Calu3 (cell line): ENCODE data around the gene CYP3A4. TPM values are rescaled to one million over a fixed set of nuclear protein-coding genes. Genes with fewer than 3 reads are reported as not detected.
"Not testable (repeated sequence)": the region's sequence is repeated elsewhere in the genome, so short reads cannot be mapped to it uniquely, and the experiment has no call there.

Experiments
- BruUV-seq: library from RNA; stranded (reverse); fragments of 400-500 nt; replicated peaks from 2 replicates; lab custom pipeline; 2021; lab: Mats Ljungman, UMichigan
- CTCF ChIA-PET: fragments of 300-600 bp; sonication (Branson Sonifier 250); formaldehyde crosslinking; loops from one replicate; lab custom pipeline; 2022; ENCODE audit warnings: antibody characterized with exemption; lab: Charles Lee
- DNase-seq: peaks from one replicate; pipeline ENCODE4 v3.0.0; 2022
- H3K27ac Mint-ChIP-seq: one replicate; pipeline ENCODE4 v1.8.0; 2022; ENCODE audit warnings: mixed read lengths; ENCODE audit not compliant: unreplicated experiment
- H3K27me3 Mint-ChIP-seq: one replicate; pipeline ENCODE4 v1.8.0; 2022; ENCODE audit warnings: mixed read lengths; ENCODE audit not compliant: unreplicated experiment
- H3K36me3 Mint-ChIP-seq: one replicate; pipeline ENCODE4 v1.8.0; 2022; ENCODE audit warnings: mild to moderate bottlenecking, moderate library complexity, mixed read lengths; ENCODE audit not compliant: insufficient read depth, unreplicated experiment
- H3K4me1 Mint-ChIP-seq: one replicate; pipeline ENCODE4 v1.8.0; 2022; ENCODE audit warnings: mild to moderate bottlenecking, low read depth, mixed read lengths; ENCODE audit not compliant: unreplicated experiment
- H3K4me3 Mint-ChIP-seq: one replicate; pipeline ENCODE4 v1.8.0; 2022; ENCODE audit warnings: mild to moderate bottlenecking, low read depth, moderate library complexity, mixed read lengths; ENCODE audit not compliant: unreplicated experiment
- H3K9me3 Mint-ChIP-seq: one replicate; pipeline ENCODE4 v1.8.0; 2022; ENCODE audit warnings: low read depth, mixed read lengths; ENCODE audit not compliant: unreplicated experiment
- intact Hi-C: fragments of 100-400 bp; cut with micrococcal nuclease; formaldehyde crosslinking; loops from one replicate; pipeline ENCODE4 v1.10.0; 2022; ENCODE audit not compliant: unreplicated experiment
- total RNA-seq: library from RNA; stranded (reverse); gene quantifications from 2 replicates; pipeline ENCODE4 v1.2.3, GENCODE V29; 2022
- TF ChIP-seq, protein P1 (sequence below): fragments of 200-600 bp; IDR thresholded peaks from one replicate; pipeline ENCODE4 v1.8.0; 2022; ENCODE audit warnings: antibody characterized with exemption; ENCODE audit not compliant: unreplicated experiment

Gene CYP3A4
- total RNA-seq, 1 experiment from 2014 or later = not detected

DNA sequence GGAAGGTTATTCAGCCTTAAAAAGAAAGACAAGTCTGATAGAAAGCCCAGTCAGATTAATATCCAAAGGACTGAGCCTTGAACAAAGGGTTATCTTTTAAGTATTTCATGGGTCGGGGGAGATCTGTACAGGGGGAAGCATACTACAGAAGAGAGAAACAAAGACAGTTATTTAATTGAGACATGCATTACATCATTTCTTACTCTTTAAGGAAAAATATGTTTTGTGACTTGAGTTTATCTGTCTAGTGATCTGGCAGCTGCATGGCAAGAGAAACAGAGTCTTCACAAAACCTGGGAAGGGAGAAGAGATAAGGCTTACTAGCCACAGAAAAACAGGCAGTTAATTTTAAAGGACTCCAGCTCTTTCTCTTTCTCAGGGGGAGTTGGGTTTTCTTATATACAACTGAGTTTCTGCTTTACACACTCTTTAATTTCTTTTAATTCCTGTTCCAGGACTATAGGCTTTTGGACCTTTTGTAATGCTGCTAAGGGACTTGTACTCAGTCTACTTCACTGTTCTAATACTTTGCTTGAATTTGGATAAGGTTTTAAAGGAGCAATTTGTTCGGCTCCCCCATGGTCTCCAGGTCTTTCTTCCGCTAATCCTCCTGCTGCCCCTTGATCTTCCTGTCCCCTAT lies 23.0 kb upstream of the CYP3A4 start:
- Mint-ChIP-seq H3K27me3 (peaks cover 27% of the 10 kb centered on the region), H3K36me3 (no peaks in the 10 kb centered on the region), H3K4me1 (no peaks in the 10 kb centered on the region), H3K9me3 (peaks cover 4% of the 10 kb centered on the region), H3K27ac (no peak overlapping the region), H3K4me3 (no peak overlapping the region)
- intact Hi-C loops = no loop called here
- CTCF ChIA-PET = no interaction called here
- no peak for DNase-seq
- no TSS peak for BruUV-seq
- TF ChIP-seq, protein P1, sequence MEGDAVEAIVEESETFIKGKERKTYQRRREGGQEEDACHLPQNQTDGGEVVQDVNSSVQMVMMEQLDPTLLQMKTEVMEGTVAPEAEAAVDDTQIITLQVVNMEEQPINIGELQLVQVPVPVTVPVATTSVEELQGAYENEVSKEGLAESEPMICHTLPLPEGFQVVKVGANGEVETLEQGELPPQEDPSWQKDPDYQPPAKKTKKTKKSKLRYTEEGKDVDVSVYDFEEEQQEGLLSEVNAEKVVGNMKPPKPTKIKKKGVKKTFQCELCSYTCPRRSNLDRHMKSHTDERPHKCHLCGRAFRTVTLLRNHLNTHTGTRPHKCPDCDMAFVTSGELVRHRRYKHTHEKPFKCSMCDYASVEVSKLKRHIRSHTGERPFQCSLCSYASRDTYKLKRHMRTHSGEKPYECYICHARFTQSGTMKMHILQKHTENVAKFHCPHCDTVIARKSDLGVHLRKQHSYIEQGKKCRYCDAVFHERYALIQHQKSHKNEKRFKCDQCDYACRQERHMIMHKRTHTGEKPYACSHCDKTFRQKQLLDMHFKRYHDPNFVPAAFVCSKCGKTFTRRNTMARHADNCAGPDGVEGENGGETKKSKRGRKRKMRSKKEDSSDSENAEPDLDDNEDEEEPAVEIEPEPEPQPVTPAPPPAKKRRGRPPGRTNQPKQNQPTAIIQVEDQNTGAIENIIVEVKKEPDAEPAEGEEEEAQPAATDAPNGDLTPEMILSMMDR = no peak

- Mint-ChIP-seq H3K36me3 (no peaks in the 10 kb centered on the region), H3K27ac (no peak overlapping the region), H3K9me3 (peaks cover 4% of the 10 kb centered on the region), H3K4me1 (no peaks in the 10 kb centered on the region), H3K27me3 (peaks cover 40% of the 10 kb centered on the region), H3K4me3 (no peak overlapping the region)
- BruUV-seq = no TSS peak
- CTCF ChIA-PET = no interaction called here
- no peak for DNase-seq
- intact Hi-C loops = no loop called here
- TF ChIP-seq, protein P1 = no peak
Measured at GRCh38 chr7:99805641-99806040, 21.7 kb upstream of the CYP3A4 start.

DNA sequence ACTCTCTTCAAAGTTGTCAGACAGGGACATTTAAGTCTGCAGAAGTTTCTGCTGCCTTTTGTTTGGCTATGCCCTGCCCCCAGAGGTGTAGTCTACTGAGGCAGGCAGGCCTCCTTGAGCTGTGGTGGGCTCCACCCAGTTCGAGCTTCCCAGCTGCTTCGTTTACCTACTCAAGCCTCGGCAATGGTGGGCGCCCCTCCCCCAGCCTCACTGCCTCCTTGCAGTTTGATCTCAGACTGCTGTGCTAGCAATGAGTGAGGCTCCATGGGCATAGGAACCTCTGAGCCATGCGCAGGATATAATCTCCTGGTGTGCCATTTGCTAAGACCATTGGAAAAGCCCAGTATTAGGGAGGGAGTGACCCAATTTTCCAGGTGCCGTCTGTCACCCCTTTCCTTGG lies 19.1 kb upstream of the CYP3A4 start:
- H3K9me3 Mint-ChIP-seq, BruUV-seq, H3K27ac Mint-ChIP-seq, H3K36me3 Mint-ChIP-seq, H3K4me3 Mint-ChIP-seq, H3K4me1 Mint-ChIP-seq, DNase-seq, intact Hi-C loops, CTCF ChIA-PET: not testable (repeated sequence)
- H3K27me3 Mint-ChIP-seq = peaks cover 40% of the 10 kb centered on the region

DNA sequence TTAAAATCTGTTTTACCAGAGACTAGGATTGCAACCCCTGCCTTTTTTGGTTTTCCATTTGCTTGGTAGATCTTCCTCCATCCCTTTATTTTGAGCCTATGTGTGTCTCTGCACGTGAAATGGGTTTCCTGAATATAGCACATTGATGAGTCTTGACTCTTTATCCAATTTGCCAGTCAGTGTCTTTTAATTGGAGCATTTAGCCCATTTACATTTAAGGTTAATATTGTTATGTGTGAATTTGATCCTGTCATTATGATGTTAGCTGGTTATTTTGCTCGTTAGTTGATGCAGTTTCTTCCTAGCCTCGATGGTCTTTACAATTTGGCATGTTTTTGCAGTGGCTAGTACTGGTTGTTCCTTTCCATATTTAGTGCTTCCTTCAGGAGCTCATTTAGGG lies 17.4 kb upstream of the CYP3A4 start:
- H3K27me3 Mint-ChIP-seq = peaks cover 27% of the 10 kb centered on the region
- intact Hi-C loops, H3K4me1 Mint-ChIP-seq: not testable (repeated sequence)

GRCh38 chr7:99798972-99799371 lies 15.0 kb upstream of the CYP3A4 start:
- peaks cover 9% of the 10 kb centered on the region for H3K4me1 Mint-ChIP-seq
- H3K36me3 Mint-ChIP-seq = no peaks in the 10 kb centered on the region
- no peak for DNase-seq
- TF ChIP-seq, protein P1 = no peak
- intact Hi-C loops = no loop called here
- H3K9me3 Mint-ChIP-seq = peaks cover 2% of the 10 kb centered on the region
- no TSS peak for BruUV-seq
- H3K27ac Mint-ChIP-seq = no peak overlapping the region
- CTCF ChIA-PET = no interaction called here
- H3K4me3 Mint-ChIP-seq = no peak overlapping the region
- peaks cover 22% of the 10 kb centered on the region for H3K27me3 Mint-ChIP-seq

More for the DNA sequence above, 17.4 kb upstream of the CYP3A4 start:
- CTCF ChIA-PET, BruUV-seq, H3K36me3 Mint-ChIP-seq, H3K27ac Mint-ChIP-seq, DNase-seq, H3K4me3 Mint-ChIP-seq, H3K9me3 Mint-ChIP-seq: not testable (repeated sequence)

DNA sequence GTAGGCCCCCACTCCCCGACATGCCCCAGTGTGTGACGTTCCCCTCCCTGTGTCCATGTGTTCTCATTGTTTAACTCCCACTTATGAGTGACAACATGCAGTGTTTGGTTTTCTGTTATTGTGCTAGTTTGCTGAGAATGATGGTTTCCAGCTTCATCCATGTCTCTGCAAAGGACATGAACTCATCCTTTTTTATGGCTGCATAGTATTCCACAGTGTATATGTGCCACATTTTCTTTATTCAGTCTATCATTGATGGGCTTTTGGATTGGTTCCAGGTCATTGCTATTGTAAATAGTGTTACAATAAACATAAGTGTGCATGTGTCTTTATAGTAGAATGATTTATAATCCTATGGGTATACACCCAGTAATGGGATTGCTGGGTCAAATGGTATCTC lies 11.9 kb upstream of the CYP3A4 start:
- BruUV-seq, intact Hi-C loops, H3K36me3 Mint-ChIP-seq, DNase-seq, H3K27me3 Mint-ChIP-seq, CTCF ChIA-PET, H3K27ac Mint-ChIP-seq, H3K4me3 Mint-ChIP-seq, H3K4me1 Mint-ChIP-seq, H3K9me3 Mint-ChIP-seq: not testable (repeated sequence)
